Natural killer cell treated with Interleukin-12 subunit alpha and Interleukin-12 subunit beta and Interleukin-15 and Interleukin-18, amount 100 ng/mL, for 72 hours (primary cell): ENCODE results near the gene OVCH1. TPM values are rescaled to one million over a fixed set of nuclear protein-coding genes. Genes with fewer than 3 reads are reported as not detected.

Source experiments
- ATAC-seq, 2 donors: fragments of 150-1000 bp; cut with Tn5 transposase in 1 of 2; sonication (Bioruptor Pico), chemical (Tn5 transposase) in 1 of 2; 2 replicates each; pipeline ENCODE4 v1.10.0; 2021
- DNase-seq: peaks from one replicate; pipeline ENCODE4 v3.0.0; 2022; ENCODE audit warnings: low spot score
- H3K27ac Mint-ChIP-seq, 2 donors: 1 replicate in 1 of 2; 2 replicates in 1 of 2; pipeline ENCODE4 v1.8.0; 2022; ENCODE audit warnings: mixed read lengths in 2 of 2, mild to moderate bottlenecking in 1 of 2, moderate library complexity in 1 of 2
- H3K27me3 Mint-ChIP-seq, 2 donors: 1 replicate in 1 of 2; 2 replicates in 1 of 2; pipeline ENCODE4 v1.8.0; 2022; ENCODE audit warnings: mixed read lengths in 2 of 2
- H3K36me3 Mint-ChIP-seq: one replicate; pipeline ENCODE4 v1.8.0; 2022; ENCODE audit warnings: mixed read lengths
- H3K4me1 Mint-ChIP-seq, 2 donors: 1 replicate in 1 of 2; 2 replicates in 1 of 2; pipeline ENCODE4 v1.8.0; 2022; ENCODE audit warnings: low read depth in 2 of 2, mixed read lengths in 2 of 2, mild to moderate bottlenecking in 1 of 2
- H3K4me3 Mint-ChIP-seq: one replicate; pipeline ENCODE4 v1.8.0; 2022; ENCODE audit warnings: mixed read lengths
- H3K9me3 Mint-ChIP-seq: 2 replicates; pipeline ENCODE4 v1.8.0; 2022; ENCODE audit warnings: mixed read lengths
- total RNA-seq, 2 donors: library from RNA; stranded (reverse); gene quantifications; one replicate each; pipeline ENCODE4 v1.2.3, GENCODE V29; 2022

The OVCH1 gene
- total RNA-seq, 2 donors from 2014 or later, result not detected

DNA sequence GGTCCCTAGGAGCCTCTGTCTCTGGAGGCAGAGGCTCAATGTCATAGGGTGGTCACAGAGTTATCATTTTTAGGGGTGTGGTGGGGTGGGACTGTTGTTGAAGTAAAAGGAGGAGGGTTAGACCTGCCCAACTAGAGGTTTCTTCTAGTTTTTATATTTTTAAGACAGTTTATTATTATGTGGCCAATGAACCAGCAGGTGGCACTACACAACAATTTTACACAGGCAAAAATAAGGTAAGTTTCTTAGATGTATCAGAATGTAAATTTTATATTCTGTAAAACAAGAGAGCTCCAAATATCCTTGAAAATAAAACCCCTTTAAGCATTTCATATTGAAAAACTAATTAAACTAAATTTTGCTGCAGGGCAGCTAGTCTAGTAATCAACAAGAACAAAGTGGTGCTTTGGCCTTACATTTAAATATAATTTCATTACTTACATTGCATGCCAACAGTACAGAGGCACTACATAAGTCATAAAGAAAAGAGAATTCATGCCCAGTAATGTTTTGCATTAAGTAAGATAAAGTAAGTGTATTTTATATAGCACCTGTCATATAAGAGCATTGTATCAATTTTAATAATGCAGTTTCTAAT is 22.2 kb upstream of the OVCH1 start:
- no peaks in the 10 kb centered on the region for H3K9me3 Mint-ChIP-seq
- no peak overlapping the region for H3K4me3 Mint-ChIP-seq

DNA sequence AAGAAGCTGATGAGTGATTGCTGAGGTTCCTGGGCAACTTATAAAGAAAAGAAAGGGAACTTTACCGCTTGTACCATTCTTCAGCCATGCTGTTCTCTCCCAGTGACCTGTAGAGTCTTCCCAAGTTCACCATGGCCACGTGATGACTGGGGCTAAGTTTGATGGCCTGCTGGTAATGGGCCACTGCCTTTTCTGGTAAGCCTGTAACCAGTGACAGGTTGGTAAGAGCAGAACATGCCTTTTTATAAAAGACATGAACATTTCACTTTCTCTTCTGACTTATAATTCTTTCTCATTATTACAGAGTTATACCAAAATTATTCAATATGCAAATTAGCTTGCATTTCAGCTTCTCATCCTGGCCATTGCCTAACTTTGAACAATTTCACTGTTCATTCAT is 20.9 kb upstream of the OVCH1 start:
- Mint-ChIP-seq H3K4me3 (no peak overlapping the region), H3K9me3 (no peaks in the 10 kb centered on the region), H3K27ac (no peak overlapping the region), H3K36me3 (no peaks in the 10 kb centered on the region), H3K27me3 (peaks cover 19 to 20% of the 10 kb centered on the region in 2 donors), H3K4me1 (no peaks in the 10 kb centered on the region)
- ATAC-seq, result no peak
- no peak for DNase-seq

More for the DNA sequence above, 22.2 kb upstream of the OVCH1 start:
- ATAC-seq (no peak), DNase-seq (no peak)
- H3K27me3 Mint-ChIP-seq, result peaks cover 13 to 17% of the 10 kb centered on the region in 2 donors
- no peaks in the 10 kb centered on the region for H3K36me3 Mint-ChIP-seq
- no peak overlapping the region for H3K27ac Mint-ChIP-seq
- H3K4me1 Mint-ChIP-seq, result no peaks in the 10 kb centered on the region

DNA sequence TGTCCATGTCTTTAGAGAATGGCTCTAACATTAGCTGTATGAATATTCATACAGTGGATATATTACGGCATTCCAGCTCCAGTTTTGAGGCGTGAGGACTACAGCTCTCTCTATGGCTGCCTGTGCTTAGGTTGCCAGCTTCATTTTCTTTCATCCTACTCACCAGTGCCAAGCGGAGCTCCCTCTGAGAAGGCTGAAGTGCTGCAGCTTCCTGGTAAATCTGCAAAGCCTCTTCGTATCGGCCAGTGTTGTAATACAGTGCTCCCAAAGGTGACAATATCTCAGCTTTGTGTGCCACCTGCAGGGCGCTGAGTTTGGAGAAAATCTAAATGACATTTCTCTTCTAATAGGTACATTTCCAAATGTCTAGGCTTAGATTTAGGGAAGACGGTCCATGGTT is 19.8 kb upstream of the OVCH1 start:
- Mint-ChIP-seq H3K4me3 (no peak overlapping the region), H3K4me1 (no peaks in the 10 kb centered on the region), H3K27me3 (peaks cover 17 to 19% of the 10 kb centered on the region in 2 donors), H3K27ac (no peak overlapping the region), H3K9me3 (no peaks in the 10 kb centered on the region), H3K36me3 (no peaks in the 10 kb centered on the region)
- ATAC-seq (no peak), DNase-seq (no peak)

DNA sequence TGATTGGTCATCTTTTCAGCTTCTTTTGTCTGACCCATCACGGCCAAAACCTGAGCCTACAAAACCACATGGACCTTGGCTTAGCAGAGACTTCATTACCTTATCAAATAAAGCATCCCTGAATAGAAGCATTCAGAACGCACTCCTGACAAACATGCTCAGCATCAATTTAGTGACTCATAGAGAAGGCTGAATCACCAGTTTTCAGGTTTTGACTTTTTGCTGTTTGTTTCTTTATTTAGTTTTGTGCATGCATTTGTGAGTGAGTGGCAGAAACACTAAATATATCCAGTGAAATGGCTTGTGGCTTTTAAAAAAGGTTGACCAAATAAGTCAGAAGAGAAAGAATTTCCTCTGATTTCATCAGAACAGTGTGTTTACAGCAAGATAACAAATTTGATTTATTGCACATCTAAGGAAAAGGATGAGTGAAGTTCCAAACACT is 19.0 kb upstream of the OVCH1 start:
- Mint-ChIP-seq H3K27ac (no peak overlapping the region), H3K4me1 (no peaks in the 10 kb centered on the region), H3K9me3 (no peaks in the 10 kb centered on the region), H3K4me3 (no peak overlapping the region), H3K27me3 (peaks cover 17 to 19% of the 10 kb centered on the region in 2 donors), H3K36me3 (no peaks in the 10 kb centered on the region)
- ATAC-seq, result no peak
- no peak for DNase-seq

DNA sequence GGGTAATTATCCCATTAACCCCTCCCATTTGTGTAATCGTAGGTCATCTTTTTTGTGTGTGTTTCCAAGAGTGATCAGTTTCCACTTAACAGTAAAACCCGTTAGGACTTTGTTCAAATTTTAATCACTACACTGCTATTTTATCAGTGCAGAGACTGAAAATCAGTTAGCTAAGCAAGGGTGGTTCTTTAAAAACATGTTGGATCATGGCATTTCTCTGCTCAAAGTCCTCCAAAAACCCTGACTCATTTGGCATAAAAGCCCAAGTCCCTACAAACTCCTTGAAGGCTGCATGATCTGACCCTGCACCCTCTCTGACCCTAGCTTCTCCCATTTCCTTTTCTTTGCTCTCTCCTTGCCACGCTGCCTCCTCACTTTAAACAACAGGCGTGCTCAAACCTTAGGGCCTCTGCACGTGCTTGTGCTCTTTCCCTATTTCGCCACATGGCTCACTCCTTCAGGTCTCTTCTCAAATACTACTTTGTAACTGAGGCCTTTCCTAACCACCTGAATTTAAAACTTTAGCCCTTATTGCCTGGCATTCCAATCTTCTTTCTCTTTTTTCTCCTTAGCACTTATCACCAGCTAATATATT is 13.2 kb upstream of the OVCH1 start:
- DNase-seq (no peak), ATAC-seq (no peak)
- Mint-ChIP-seq H3K36me3 (no peaks in the 10 kb centered on the region), H3K4me1 (no peaks in the 10 kb centered on the region), H3K4me3 (no peak overlapping the region), H3K9me3 (no peaks in the 10 kb centered on the region), H3K27ac (no peak overlapping the region), H3K27me3 (peaks cover 28 to 38% of the 10 kb centered on the region in 2 donors)

DNA sequence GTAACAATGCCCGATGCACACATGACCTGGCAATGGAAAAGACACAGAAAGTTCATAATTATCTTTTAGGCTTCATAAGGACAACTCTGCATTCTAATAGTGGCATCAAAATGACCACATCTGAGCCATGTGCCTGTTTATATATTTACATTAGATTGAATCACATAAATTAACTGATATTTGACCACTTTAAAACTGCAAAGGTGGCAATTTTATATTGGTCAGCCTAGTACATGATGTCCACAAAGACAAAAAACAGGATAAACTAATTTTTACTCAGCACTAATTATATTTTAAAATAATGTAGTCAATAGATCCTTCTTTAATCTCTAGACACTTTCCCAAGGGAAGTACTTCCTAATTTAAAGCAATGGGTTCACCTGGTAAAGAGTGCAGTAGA is 12.0 kb upstream of the OVCH1 start:
- Mint-ChIP-seq H3K36me3 (no peaks in the 10 kb centered on the region), H3K27me3 (peaks cover 22 to 27% of the 10 kb centered on the region in 2 donors), H3K4me3 (no peak overlapping the region), H3K4me1 (no peaks in the 10 kb centered on the region), H3K9me3 (no peaks in the 10 kb centered on the region), H3K27ac (no peak overlapping the region)
- no peak for DNase-seq
- no peak for ATAC-seq

DNA sequence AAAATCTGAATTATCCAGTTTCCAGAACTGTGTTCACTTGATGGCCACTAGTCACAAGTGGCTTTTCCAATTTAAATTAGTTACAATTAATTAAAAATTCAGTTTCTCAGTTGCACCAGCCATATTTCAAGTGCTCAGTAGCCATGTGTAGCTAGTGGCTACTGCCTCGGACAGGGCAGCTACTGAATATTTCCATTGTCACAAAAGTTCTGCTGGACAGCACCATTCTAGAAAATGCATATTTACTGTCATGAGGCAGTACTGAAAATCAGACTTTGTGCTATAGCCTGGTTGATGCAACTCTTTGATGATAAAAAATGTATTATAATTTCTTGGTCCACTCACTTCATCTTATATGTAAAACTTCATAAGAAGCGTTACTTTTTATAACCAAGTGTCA is 11.5 kb upstream of the OVCH1 start:
- no peak overlapping the region for H3K4me3 Mint-ChIP-seq
- H3K27me3 Mint-ChIP-seq, result peaks cover 20 to 25% of the 10 kb centered on the region in 2 donors
- no peaks in the 10 kb centered on the region for H3K36me3 Mint-ChIP-seq
- DNase-seq (no peak), ATAC-seq (no peak)
- H3K9me3 Mint-ChIP-seq, result no peaks in the 10 kb centered on the region
- no peak overlapping the region for H3K27ac Mint-ChIP-seq
- H3K4me1 Mint-ChIP-seq, result no peaks in the 10 kb centered on the region

DNA sequence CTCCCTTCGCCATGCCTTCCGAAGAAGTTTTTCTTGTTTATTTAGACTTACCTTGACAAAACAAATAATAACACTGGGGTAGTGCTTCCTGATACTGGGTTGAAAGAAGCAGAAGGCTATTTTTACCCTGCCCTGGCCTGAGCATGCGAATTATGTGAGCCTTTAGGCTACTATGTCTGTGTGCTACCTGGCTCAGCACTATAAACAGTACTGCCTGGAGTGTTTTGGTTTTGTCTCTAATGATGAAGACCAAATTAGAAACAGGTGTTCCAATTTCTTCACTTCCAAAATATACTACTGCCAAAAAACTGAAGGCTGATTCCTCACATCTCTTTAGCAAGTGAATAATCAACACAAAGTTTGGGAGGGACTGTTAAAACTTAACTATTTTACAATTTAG is 7.6 kb upstream of the OVCH1 start:
- Mint-ChIP-seq H3K4me3 (no peak overlapping the region), H3K9me3 (no peaks in the 10 kb centered on the region), H3K27me3 (peaks cover 13 to 17% of the 10 kb centered on the region in 2 donors), H3K36me3 (no peaks in the 10 kb centered on the region), H3K27ac (no peak overlapping the region), H3K4me1 (no peaks in the 10 kb centered on the region)
- DNase-seq (no peak), ATAC-seq (no peak)

DNA sequence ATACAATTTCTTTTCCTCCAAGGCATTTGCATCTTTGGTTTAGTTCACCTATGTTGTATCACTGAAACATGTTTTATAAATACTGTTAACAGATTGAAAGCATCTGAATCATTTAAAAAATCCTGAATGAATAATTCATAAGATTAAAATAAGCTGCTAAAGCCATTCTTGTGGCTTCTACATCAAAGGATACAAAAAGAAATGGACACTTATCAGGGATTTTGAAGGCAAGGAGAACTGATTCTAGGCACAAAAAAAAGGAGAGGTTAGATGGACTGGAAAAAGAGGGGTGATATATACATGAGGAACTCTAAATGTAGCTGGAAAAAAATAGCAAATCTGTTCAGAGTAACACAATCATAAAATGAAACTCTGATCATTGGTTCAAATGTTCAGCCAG is 5.8 kb upstream of the OVCH1 start:
- ATAC-seq (no peak), DNase-seq (no peak)
- Mint-ChIP-seq H3K36me3 (no peaks in the 10 kb centered on the region), H3K4me3 (no peak overlapping the region), H3K4me1 (no peaks in the 10 kb centered on the region), H3K27ac (no peak overlapping the region), H3K27me3 (peaks cover 11 to 17% of the 10 kb centered on the region in 2 donors), H3K9me3 (no peaks in the 10 kb centered on the region)

DNA sequence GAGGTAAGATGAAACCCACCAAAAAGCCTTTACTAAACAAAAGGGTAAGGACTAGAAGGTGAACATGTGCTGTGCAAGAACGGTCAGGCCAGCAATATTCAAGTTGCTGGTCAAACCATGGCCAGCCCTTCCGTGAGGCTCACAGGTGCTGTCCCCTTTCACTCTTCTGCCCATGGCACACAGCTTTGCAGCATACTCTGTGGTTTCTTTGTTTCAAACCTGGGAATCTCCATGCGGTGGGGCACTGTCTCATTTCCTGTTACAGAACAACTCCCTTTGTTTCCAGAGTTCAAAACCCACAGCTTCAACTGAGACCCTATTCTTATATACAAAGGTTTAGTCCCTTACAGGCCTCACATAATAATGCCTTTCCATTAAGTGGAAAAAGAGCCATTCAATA is 1.7 kb upstream of the OVCH1 start:
- Mint-ChIP-seq H3K4me3 (no peak overlapping the region), H3K4me1 (no peaks in the 10 kb centered on the region), H3K9me3 (no peaks in the 10 kb centered on the region), H3K36me3 (no peaks in the 10 kb centered on the region), H3K27ac (no peak overlapping the region), H3K27me3 (peaks cover 6 to 13% of the 10 kb centered on the region in 2 donors)
- no peak for ATAC-seq
- DNase-seq, result no peak

DNA sequence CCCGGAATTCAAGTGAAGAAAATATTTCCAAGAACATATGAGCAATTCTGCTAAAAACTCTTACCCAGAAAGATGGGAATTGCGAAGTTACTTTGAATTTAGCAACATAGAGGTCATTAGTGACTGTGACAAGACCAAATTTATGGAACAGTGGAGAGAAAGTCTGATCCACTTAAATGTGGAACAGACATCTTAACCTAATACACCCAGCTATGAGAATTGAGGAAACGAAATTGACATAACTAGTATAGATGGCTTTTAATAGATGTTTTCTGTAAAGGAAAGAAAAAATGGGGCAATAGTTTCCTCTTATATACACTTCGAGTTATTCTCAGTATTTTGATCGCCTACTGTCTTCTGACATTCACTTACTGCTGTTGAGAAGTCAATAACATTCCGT is 4.6 kb downstream of the OVCH1 start:
- Mint-ChIP-seq H3K4me1 (no peaks in the 10 kb centered on the region), H3K4me3 (no peak overlapping the region), H3K27me3 (peaks cover 22 to 47% of the 10 kb centered on the region in 2 donors), H3K27ac (no peak overlapping the region), H3K9me3 (no peaks in the 10 kb centered on the region), H3K36me3 (no peaks in the 10 kb centered on the region)
- ATAC-seq (no peak), DNase-seq (no peak)

DNA sequence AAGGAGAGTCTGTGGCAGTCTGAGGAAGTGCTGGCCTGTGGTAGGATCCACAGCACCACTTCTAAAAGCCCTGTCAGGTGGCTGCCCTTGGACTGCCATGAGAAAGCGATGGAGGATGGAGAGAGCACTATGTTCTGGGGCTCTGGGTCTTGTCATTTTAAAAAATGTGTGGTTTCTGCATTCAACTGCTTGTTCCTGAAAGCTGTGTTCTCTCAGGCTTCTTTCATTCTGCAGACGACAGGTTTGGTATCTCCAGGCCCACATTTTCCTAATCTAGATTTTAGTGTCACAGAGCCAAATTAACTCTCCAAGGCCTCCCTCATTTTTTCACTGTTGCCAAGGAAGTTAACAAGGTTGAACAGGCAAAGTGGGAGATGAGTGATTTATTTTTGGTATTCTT is 10.5 kb downstream of the OVCH1 start:
- H3K4me1 Mint-ChIP-seq, result no peaks in the 10 kb centered on the region
- H3K36me3 Mint-ChIP-seq, result no peaks in the 10 kb centered on the region
- no peak overlapping the region for H3K4me3 Mint-ChIP-seq
- H3K27me3 Mint-ChIP-seq, result peaks cover 22 to 47% of the 10 kb centered on the region in 2 donors
- ATAC-seq (no peak), DNase-seq (no peak)
- H3K9me3 Mint-ChIP-seq, result no peaks in the 10 kb centered on the region
- H3K27ac Mint-ChIP-seq, result no peak overlapping the region

DNA sequence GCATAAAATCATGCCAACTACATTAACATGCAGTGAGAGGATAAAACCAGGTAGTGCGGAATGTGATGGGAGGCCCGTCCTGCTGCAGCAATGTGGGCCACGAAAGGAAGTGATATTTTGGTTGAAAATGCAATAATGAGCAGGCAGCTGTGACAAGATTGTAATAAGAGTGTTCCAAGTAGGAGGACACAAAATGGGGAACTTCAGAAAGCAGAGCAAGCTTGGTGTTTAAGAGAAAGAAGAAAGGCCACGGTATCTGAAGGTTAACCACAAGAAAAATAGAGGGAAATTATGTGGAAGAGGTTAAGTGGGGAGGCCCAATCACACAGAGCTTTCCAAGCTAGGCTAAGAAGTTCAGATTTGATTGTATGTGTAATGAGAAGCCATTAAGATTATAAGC is 34.3 kb downstream of the OVCH1 start:
- H3K4me3 Mint-ChIP-seq, result no peak overlapping the region
- H3K27ac Mint-ChIP-seq, result no peak overlapping the region
- DNase-seq, result no peak
- no peaks in the 10 kb centered on the region for H3K9me3 Mint-ChIP-seq
- H3K36me3 Mint-ChIP-seq, result no peaks in the 10 kb centered on the region
- no peak for ATAC-seq
- H3K27me3 Mint-ChIP-seq, result peaks cover 0 to 9% of the 10 kb centered on the region in 2 donors
- no peaks in the 10 kb centered on the region for H3K4me1 Mint-ChIP-seq

DNA sequence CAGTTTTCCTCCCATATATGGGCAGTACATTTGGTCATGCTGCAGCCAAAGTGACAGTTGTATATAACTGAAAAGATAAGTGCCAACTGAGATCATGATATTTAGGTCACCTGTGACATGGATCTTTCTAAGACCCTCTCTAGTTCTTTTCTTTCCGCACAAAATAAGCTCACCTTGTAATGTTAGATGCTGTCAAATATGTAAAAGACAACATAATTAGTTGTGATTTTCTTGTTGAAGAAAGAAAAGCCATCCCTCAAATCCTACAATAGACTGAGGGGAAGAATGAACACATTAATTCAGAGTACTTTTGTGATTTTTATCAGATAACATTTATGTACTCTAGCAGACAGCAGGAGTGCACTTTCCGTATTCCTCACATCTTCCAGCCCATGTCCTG is 37.4 kb downstream of the OVCH1 start:
- H3K4me3 Mint-ChIP-seq, result no peak overlapping the region
- no peaks in the 10 kb centered on the region for H3K4me1 Mint-ChIP-seq
- ATAC-seq (no peak), DNase-seq (no peak)
- no peaks in the 10 kb centered on the region for H3K36me3 Mint-ChIP-seq
- H3K27ac Mint-ChIP-seq, result no peak overlapping the region
- H3K27me3 Mint-ChIP-seq, result peaks cover 0 to 11% of the 10 kb centered on the region in 2 donors
- H3K9me3 Mint-ChIP-seq, result no peaks in the 10 kb centered on the region

DNA sequence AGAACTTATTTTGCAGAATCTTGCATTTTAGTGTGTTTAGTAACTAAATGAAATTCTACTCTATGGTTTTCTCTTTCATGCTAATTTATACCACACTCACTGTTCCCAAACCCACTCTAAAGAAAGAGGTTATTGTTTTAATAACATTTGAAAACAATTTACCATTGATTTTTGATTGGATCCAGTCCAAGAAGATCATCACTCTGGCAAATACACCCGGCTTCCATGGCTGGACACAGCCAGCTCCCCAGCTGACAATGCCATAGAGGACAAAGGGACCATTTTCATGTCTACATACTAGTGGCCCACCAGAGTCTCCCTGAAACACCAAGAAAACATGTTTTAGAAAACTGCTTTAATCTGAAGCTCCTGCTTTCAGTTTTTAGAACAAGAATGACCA is 42.4 kb downstream of the OVCH1 start:
- Mint-ChIP-seq H3K27me3 (peaks cover 11 to 14% of the 10 kb centered on the region in 2 donors), H3K4me1 (no peaks in the 10 kb centered on the region), H3K36me3 (no peaks in the 10 kb centered on the region), H3K4me3 (no peak overlapping the region), H3K9me3 (peaks cover 4% of the 10 kb centered on the region), H3K27ac (no peak overlapping the region)
- ATAC-seq (no peak), DNase-seq (no peak)
